Kidney (tissue), 14 donors: ENCODE results near the gene ELP6. TPM values are rescaled to one million over a fixed set of nuclear protein-coding genes. Genes with fewer than 3 reads are reported as not detected.
"Not testable (repeated sequence)": the region's sequence is repeated elsewhere in the genome, so short reads cannot be mapped to it uniquely, and the experiment has no call there.

ENCODE experiments used
- DNase-seq, 5 donors: peaks; one replicate each; pipeline ENCODE4 v3.0.0-alpha.2; 2013 to 2020
- FAIRE-seq: peaks from 2 replicates; lab custom pipeline; 2012; peaks lifted over from hg19 to GRCh38; lab: Jason Lieb, UNC
- H3K27ac ChIP-seq, 2 donors: one replicate each; pipeline ENCODE4 v1.7.0; 2013; ENCODE audit warnings: low read depth in 2 of 2, low read length in 2 of 2, inconsistent platforms in 1 of 2
- H3K27me3 ChIP-seq: one replicate; pipeline ENCODE4 v1.7.1; 2013; ENCODE audit warnings: low read length, inconsistent platforms; ENCODE audit not compliant: control insufficient read depth, insufficient read depth
- H3K36me3 ChIP-seq, 3 donors: one replicate each; pipeline versions ENCODE4 v1.7.0 to v1.7.1; 2013; ENCODE audit warnings: low read length in 3 of 3, control low read depth in 1 of 3, inconsistent platforms in 1 of 3; ENCODE audit not compliant: insufficient read depth in 3 of 3, control insufficient read depth in 2 of 3
- H3K4me1 ChIP-seq, 3 donors: one replicate each; pipeline versions ENCODE4 v1.7.0 to v1.7.1; 2013; ENCODE audit warnings: low read length in 3 of 3, inconsistent platforms in 1 of 3, low read depth in 1 of 3; ENCODE audit not compliant: control insufficient read depth in 2 of 3, insufficient read depth in 2 of 3
- H3K4me3 ChIP-seq, 3 donors: one replicate each; pipeline versions ENCODE4 v1.7.0 to v1.8.1; 2013; ENCODE audit warnings: low read length in 3 of 3, control low read depth in 1 of 3, inconsistent platforms in 1 of 3
- H3K9ac ChIP-seq, 3 donors: one replicate each; pipeline versions ENCODE4 v1.7.0 to v1.7.1; 2013; ENCODE audit warnings: low read length in 3 of 3, control low read depth in 1 of 3, inconsistent platforms in 1 of 3
- H3K9me3 ChIP-seq, 3 donors: one replicate each; pipeline versions ENCODE4 v1.7.0 to v1.7.1; 2013; ENCODE audit warnings: low read length in 3 of 3, control low read depth in 1 of 3, inconsistent platforms in 1 of 3; ENCODE audit not compliant: control insufficient read depth in 2 of 3, insufficient read depth in 1 of 3
- CTCF ChIP-seq: IDR thresholded peaks from 3 replicates; pipeline ENCODE4 v1.5.1; 2012; ENCODE audit warnings: mild to moderate bottlenecking, moderate library complexity, borderline replicate concordance; ENCODE audit not compliant: insufficient read depth; ENCODE audit errors: extremely low read depth
- intact Hi-C: fragments of 100-400 bp; cut with DNase I; formaldehyde crosslinking; loops from one replicate; pipeline ENCODE4 v1.11.1; 2022
- polyA plus RNA-seq: library from polyadenylated mRNA; stranded (reverse); fragments of 350-450 nt; fragmentation: Illumina TruSeq; extraction: RNeasy Lipid Tissue Mini Kit (QIAGEN cat#74804); gene quantifications from one replicate; pipeline ENCODE4 v1.2.3, GENCODE V29; 2014; ENCODE audit warnings: low read depth, low replicate concordance; ENCODE audit not compliant: insufficient read depth
- total RNA-seq: library from RNA; stranded (reverse); fragmentation: NEBNext Ultra II Directional; extraction: Animal tissue kit (Norgen Biotek cat#: 25700); gene quantifications from one replicate; pipeline ENCODE4 v1.2.1, GENCODE V29; 2021
- donor health status: control.
- donor health status: control.
- donor health status: control.
- donor health status: control.
- donor health status: control.
- donor health status: DM: yes; HTN: yes; CAD: no.
- donor health status: Normal renal cell carcinoma (clear cell type).

ELP6 gene
- total and polyA plus RNA-seq, 2 donors from 2014 or later: 28.6 to 46.1 TPM

- Histone ChIP-seq H3K9ac (no peak overlapping the region), H3K4me3 (no peak overlapping the region), H3K27ac (no peak overlapping the region), H3K36me3 (peaks cover 0 to 8% (median 6%) of the 10 kb centered on the region in 3 donors), H3K9me3 (no peaks in the 10 kb centered on the region), H3K4me1 (no peaks in the 10 kb centered on the region), H3K27me3 (no peaks in the 10 kb centered on the region)
- TF ChIP-seq CTCF: no peak
- FAIRE-seq (no peak), DNase-seq (no peak)
- intact Hi-C loops: no loop called here
These were observed 22.3 kb downstream of the ELP6 start for GRCh38 chr3:47491186-47491585.

GRCh38 chr3:47487265-47487664 is 26.2 kb downstream of the ELP6 start:
- H3K27me3 ChIP-seq: no peaks in the 10 kb centered on the region
- H3K4me3 ChIP-seq: no peak overlapping the region
- H3K9ac ChIP-seq: no peak overlapping the region
- FAIRE-seq: no peak
- H3K36me3 ChIP-seq: no peaks in the 10 kb centered on the region
- no peak for DNase-seq
- intact Hi-C loops: no loop called here
- no peak for TF ChIP-seq CTCF
- H3K4me1 ChIP-seq: no peaks in the 10 kb centered on the region
- H3K9me3 ChIP-seq: no peaks in the 10 kb centered on the region
- H3K27ac ChIP-seq: no peak overlapping the region

GRCh38 chr3:47485812-47486211 is 27.7 kb downstream of the ELP6 start:
- intact Hi-C loops: no loop called here
- H3K4me3 ChIP-seq: no peak overlapping the region
- H3K27me3 ChIP-seq: no peaks in the 10 kb centered on the region
- no peak overlapping the region for H3K27ac ChIP-seq
- TF ChIP-seq CTCF: no peak
- no peaks in the 10 kb centered on the region for H3K36me3 ChIP-seq
- no peak overlapping the region for H3K9ac ChIP-seq
- no peak for FAIRE-seq
- no peak for DNase-seq
- H3K4me1 ChIP-seq: no peaks in the 10 kb centered on the region
- H3K9me3 ChIP-seq: no peaks in the 10 kb centered on the region

- FAIRE-seq: no peak
- no peak for DNase-seq
- H3K9ac ChIP-seq: no peak overlapping the region
- H3K27me3 ChIP-seq: no peaks in the 10 kb centered on the region
- intact Hi-C loops: no loop called here
- H3K4me1 ChIP-seq: no peaks in the 10 kb centered on the region
- no peaks in the 10 kb centered on the region for H3K9me3 ChIP-seq
- no peak overlapping the region for H3K27ac ChIP-seq
- no peak for TF ChIP-seq CTCF
- H3K36me3 ChIP-seq: no peaks in the 10 kb centered on the region
- no peak overlapping the region for H3K4me3 ChIP-seq
These were observed 31.1 kb downstream of the ELP6 start for GRCh38 chr3:47482366-47482765.

GRCh38 chr3:47481763-47482162 is 31.7 kb downstream of the ELP6 start:
- H3K9me3 ChIP-seq, H3K4me3 ChIP-seq, FAIRE-seq, H3K36me3 ChIP-seq, H3K9ac ChIP-seq, DNase-seq, intact Hi-C loops, H3K4me1 ChIP-seq, H3K27me3 ChIP-seq, H3K27ac ChIP-seq: not testable (repeated sequence)

- H3K27ac ChIP-seq, H3K36me3 ChIP-seq, DNase-seq, FAIRE-seq, H3K27me3 ChIP-seq, H3K4me3 ChIP-seq, H3K4me1 ChIP-seq, H3K9ac ChIP-seq, H3K9me3 ChIP-seq, intact Hi-C loops: not testable (repeated sequence)
These were observed 33.2 kb downstream of the ELP6 start for GRCh38 chr3:47480267-47480666.
